Gastroesophageal sphincter (tissue), 3 donors: Measurements from ENCODE around the gene PDE11A.

Source experiments
- EP300 ChIP-seq: sonication (generic); formaldehyde crosslinking; IDR thresholded peaks from one replicate; pipeline ENCODE4 v1.6.1; 2017; ENCODE audit warnings: antibody characterized with exemption, mild to moderate bottlenecking
- POLR2A ChIP-seq, 2 donors: fragments of 450-650 bp; IDR thresholded peaks; one replicate each; pipeline ENCODE4 v1.6.1; 2017; ENCODE audit warnings: antibody characterized with exemption in 2 of 2, mild to moderate bottlenecking in 2 of 2, moderate library complexity in 1 of 2
- POLR2AphosphoS5 ChIP-seq: sonication (generic); formaldehyde crosslinking; IDR thresholded peaks from one replicate; pipeline ENCODE4 v1.6.1; 2017; ENCODE audit warnings: antibody characterized with exemption
- TF ChIP-seq, protein P1 (sequence below), 4 experiments: fragments of 200-600 bp in 2 of 4; fragments of 450-650 bp in 2 of 4; sonication (generic) in 1 of 4; IDR thresholded peaks; one replicate each; pipeline ENCODE4 v1.5.1; 2017 to 2019; ENCODE audit warnings: antibody characterized with exemption in 4 of 4, mild to moderate bottlenecking in 2 of 4, moderate library complexity in 2 of 4

DNA sequence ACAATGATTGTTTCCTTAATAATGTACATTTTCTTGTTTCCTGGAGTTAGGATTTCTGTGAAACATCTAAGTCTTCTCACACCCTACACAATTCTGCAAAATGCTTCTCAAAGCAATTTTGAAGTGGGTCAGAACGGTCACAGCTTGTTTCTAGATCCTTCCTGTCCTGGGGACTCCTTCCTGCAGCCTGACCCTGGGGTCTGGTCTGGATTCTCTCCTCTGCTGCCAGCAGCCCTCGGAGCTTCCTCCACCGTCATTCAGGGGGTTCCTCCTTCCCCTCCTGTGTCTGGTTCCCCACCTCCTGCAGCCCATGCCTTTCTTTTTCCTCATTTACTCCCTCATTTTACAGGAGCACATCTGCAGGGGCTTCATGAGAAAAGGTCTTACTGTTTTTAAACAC lies 357.9 kb downstream of the PDE11A start:
- TF ChIP-seq EP300 (no peak), POLR2A (IDR thresholded peaks at IDR 0.05) (no peak), POLR2AphosphoS5 (no peak)
- TF ChIP-seq, protein P1, sequence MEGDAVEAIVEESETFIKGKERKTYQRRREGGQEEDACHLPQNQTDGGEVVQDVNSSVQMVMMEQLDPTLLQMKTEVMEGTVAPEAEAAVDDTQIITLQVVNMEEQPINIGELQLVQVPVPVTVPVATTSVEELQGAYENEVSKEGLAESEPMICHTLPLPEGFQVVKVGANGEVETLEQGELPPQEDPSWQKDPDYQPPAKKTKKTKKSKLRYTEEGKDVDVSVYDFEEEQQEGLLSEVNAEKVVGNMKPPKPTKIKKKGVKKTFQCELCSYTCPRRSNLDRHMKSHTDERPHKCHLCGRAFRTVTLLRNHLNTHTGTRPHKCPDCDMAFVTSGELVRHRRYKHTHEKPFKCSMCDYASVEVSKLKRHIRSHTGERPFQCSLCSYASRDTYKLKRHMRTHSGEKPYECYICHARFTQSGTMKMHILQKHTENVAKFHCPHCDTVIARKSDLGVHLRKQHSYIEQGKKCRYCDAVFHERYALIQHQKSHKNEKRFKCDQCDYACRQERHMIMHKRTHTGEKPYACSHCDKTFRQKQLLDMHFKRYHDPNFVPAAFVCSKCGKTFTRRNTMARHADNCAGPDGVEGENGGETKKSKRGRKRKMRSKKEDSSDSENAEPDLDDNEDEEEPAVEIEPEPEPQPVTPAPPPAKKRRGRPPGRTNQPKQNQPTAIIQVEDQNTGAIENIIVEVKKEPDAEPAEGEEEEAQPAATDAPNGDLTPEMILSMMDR (IDR thresholded peaks at IDR 0.05): no peak
